Breast epithelium (tissue), 3 donors: ENCODE measurements around the gene SLC35F3.

ENCODE experiments used
- POLR2A ChIP-seq: fragments of 450-650 bp; IDR thresholded peaks from one replicate; pipeline ENCODE4 v1.6.1; 2016; ENCODE audit warnings: antibody characterized with exemption, mild to moderate bottlenecking, moderate library complexity
- TF ChIP-seq, protein P1 (sequence below), 3 donors: fragments of 450-650 bp; IDR thresholded peaks; one replicate each; pipeline ENCODE4 v1.5.1; 2016 to 2017; ENCODE audit warnings: antibody characterized with exemption in 3 of 3, mild to moderate bottlenecking in 3 of 3, moderate library complexity in 3 of 3

DNA sequence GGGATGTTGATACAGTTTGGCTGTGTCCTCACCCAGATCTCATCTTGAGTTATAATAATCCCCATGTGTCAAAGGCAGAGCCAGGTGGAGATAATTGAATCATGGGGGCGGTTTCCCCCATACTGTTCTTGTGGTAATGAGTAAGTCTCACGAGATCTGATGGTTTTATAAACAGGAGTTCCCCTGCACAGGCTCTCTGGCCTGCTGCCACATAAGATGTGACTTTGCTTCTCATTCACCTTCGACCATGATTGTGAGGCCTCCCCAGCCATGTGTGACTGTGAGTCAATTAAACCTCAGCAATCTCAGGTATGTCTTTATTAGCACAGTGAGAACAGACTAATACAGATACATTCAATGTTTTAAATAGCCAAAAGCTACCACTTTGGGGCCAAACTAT lies 41.1 kb downstream of the SLC35F3 start:
- TF ChIP-seq, protein P1, sequence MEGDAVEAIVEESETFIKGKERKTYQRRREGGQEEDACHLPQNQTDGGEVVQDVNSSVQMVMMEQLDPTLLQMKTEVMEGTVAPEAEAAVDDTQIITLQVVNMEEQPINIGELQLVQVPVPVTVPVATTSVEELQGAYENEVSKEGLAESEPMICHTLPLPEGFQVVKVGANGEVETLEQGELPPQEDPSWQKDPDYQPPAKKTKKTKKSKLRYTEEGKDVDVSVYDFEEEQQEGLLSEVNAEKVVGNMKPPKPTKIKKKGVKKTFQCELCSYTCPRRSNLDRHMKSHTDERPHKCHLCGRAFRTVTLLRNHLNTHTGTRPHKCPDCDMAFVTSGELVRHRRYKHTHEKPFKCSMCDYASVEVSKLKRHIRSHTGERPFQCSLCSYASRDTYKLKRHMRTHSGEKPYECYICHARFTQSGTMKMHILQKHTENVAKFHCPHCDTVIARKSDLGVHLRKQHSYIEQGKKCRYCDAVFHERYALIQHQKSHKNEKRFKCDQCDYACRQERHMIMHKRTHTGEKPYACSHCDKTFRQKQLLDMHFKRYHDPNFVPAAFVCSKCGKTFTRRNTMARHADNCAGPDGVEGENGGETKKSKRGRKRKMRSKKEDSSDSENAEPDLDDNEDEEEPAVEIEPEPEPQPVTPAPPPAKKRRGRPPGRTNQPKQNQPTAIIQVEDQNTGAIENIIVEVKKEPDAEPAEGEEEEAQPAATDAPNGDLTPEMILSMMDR (IDR thresholded peaks at IDR 0.05) = no peak
- TF ChIP-seq POLR2A = no peak
